ENCODE data around the gene POTEJ.
"Not testable (repeated sequence)": the region's sequence is repeated elsewhere in the genome, so short reads cannot be mapped to it uniquely, and the experiment has no call there.

The POTEJ gene

GRCh38 chr2:130601648-130602302 is 9.5 kb upstream of the POTEJ start:
- DNase-seq (ENCODE audit: low read depth): not testable (repeated sequence)

GRCh38 chr2:130608276-130609001 is 2.8 kb upstream of the POTEJ start:
- DNase-seq (ENCODE audit: low read depth): not testable (repeated sequence)

- DNase-seq (ENCODE audit: low read depth): not testable (repeated sequence)
Measured at GRCh38 chr2:130609002-130609920, 2.0 kb upstream of the POTEJ start.

- not testable (repeated sequence) for DNase-seq (ENCODE audit: low read depth)
Measured at GRCh38 chr2:130610486-130610885, 754 bp upstream of the POTEJ start.

GRCh38 chr2:130628784-130629475 is 17.7 kb downstream of the POTEJ start:
- DNase-seq (ENCODE audit: low read depth): not testable (repeated sequence)

GRCh38 chr2:130638973-130639372 is 27.7 kb downstream of the POTEJ start:
- not testable (repeated sequence) for DNase-seq (ENCODE audit: low read depth)

GRCh38 chr2:130641688-130642087 is 30.4 kb downstream of the POTEJ start:
- DNase-seq (ENCODE audit: low read depth): not testable (repeated sequence)

- DNase-seq (ENCODE audit: low read depth): not testable (repeated sequence)
Measured at GRCh38 chr2:130649285-130649684, 38.0 kb downstream of the POTEJ start.

- DNase-seq (ENCODE audit: low read depth): not testable (repeated sequence)
Measured at GRCh38 chr2:130664506-130664905, 53.3 kb downstream of the POTEJ start.

- not testable (repeated sequence) for DNase-seq (ENCODE audit: low read depth)
Measured at GRCh38 chr2:130665596-130665995, 54.4 kb downstream of the POTEJ start.

- DNase-seq (ENCODE audit: low read depth): not testable (repeated sequence)
Measured at GRCh38 chr2:130667516-130667915, 56.3 kb downstream of the POTEJ start.

- DNase-seq (ENCODE audit: low read depth): not testable (repeated sequence)
Measured at GRCh38 chr2:130670026-130670745, 58.9 kb downstream of the POTEJ start.

GRCh38 chr2:130692041-130692770 is 81.0 kb downstream of the POTEJ start:
- DNase-seq (ENCODE audit: low read depth): not testable (repeated sequence)

GRCh38 chr2:130693474-130693873 is 82.2 kb downstream of the POTEJ start:
- DNase-seq (ENCODE audit: low read depth): not testable (repeated sequence)

- DNase-seq (ENCODE audit: low read depth): not testable (repeated sequence)
Measured at GRCh38 chr2:130703250-130703649, 92.0 kb downstream of the POTEJ start.
